ENCODE measurements around the gene MRPL48.
A peak's percentile ranks its signal among the peaks of the same experiment; 100 is the strongest.

Gene MRPL48

GRCh38 chr11:73760679-73761402 is 26.8 kb upstream of the MRPL48 start, which contains the start of gene RAB6A:
TSS of gene RAB6A (minus strand) at chr11:73761074. CDS start at chr11:73760635, 439 bp downstream.
- Histone ChIP-seq H3K9ac (ENCODE audit: low read length) (peak within 1 kb of the TSS; percentile 83), H3K4me3 (ENCODE audit: insufficient read depth, low read length, poor library complexity, severe bottlenecking) (peak within 1 kb of the TSS; percentile 84), H3K9me3 (ENCODE audit: insufficient read depth, low read length) (no peaks in the 10 kb centered on the region), H3K9me2 (replicated peaks; ENCODE audit: insufficient read depth, low read length) (no peaks in the 10 kb centered on the region), H3F3A (ENCODE audit: insufficient read depth) (peaks cover 28% of the 10 kb centered on the region), H2AFZ (ENCODE audit: low read depth, low read length, severe bottlenecking) (peak within 1 kb of the TSS; percentile 88), H3K27me3 (ENCODE audit: low read length) (no peaks in the 10 kb centered on the region), H3K27ac (ENCODE audit: low read depth, low read length) (peak within 1 kb of the TSS; percentile 56), H3K4me2 (ENCODE audit: low read depth, low read length, poor library complexity, severe bottlenecking) (peak within 1 kb of the TSS; percentile 89), H4K20me1 (ENCODE audit: low read depth, low read length) (peaks cover 14% of the 10 kb centered on the region; the same call in 1 of the 2 replicates), H3K79me2 (ENCODE audit: insufficient read depth, low read length) (peaks cover 46% of the 10 kb centered on the region), H3K36me3 (ENCODE audit: low read length) (no peaks in the 10 kb centered on the region)
- TF ChIP-seq CTCF (IDR thresholded peaks at IDR 0.05; ENCODE audit: insufficient read depth, low read length, poor library complexity, severe bottlenecking) (peak; percentile 9), EZH2phosphoT487 (conservative IDR thresholded peaks at IDR 0.05; ENCODE audit: low read length) (no peak)

GRCh38 chr11:73761403-73761945 is 26.2 kb upstream of the MRPL48 start:
- no peaks in the 10 kb centered on the region for H3K9me3 ChIP-seq (ENCODE audit: insufficient read depth, low read length)
- H3K27ac ChIP-seq (ENCODE audit: low read depth, low read length), result no peak overlapping the region
- H3K27me3 ChIP-seq (ENCODE audit: low read length), result no peaks in the 10 kb centered on the region
- H3K36me3 ChIP-seq (ENCODE audit: low read length), result no peaks in the 10 kb centered on the region
- TF ChIP-seq EZH2phosphoT487 (conservative IDR thresholded peaks at IDR 0.05; ENCODE audit: low read length), result no peak
- TF ChIP-seq CTCF (IDR thresholded peaks at IDR 0.05; ENCODE audit: insufficient read depth, low read length, poor library complexity, severe bottlenecking), result no peak
- H3K9me2 ChIP-seq (replicated peaks; ENCODE audit: insufficient read depth, low read length), result no peaks in the 10 kb centered on the region
- H3K79me2 ChIP-seq (ENCODE audit: insufficient read depth, low read length), result peaks cover 41% of the 10 kb centered on the region
- peak overlapping the region; percentile 88 for H2AFZ ChIP-seq (ENCODE audit: low read depth, low read length, severe bottlenecking)
- peak overlapping the region; percentile 89 for H3K4me2 ChIP-seq (ENCODE audit: low read depth, low read length, poor library complexity, severe bottlenecking)
- H3K9ac ChIP-seq (ENCODE audit: low read length), result peak overlapping the region; percentile 83
- peaks cover 14% of the 10 kb centered on the region; the same call in 1 of the 2 replicates for H4K20me1 ChIP-seq (ENCODE audit: low read depth, low read length)
- H3K4me3 ChIP-seq (ENCODE audit: insufficient read depth, low read length, poor library complexity, severe bottlenecking), result peak overlapping the region; percentile 42
- H3F3A ChIP-seq (ENCODE audit: insufficient read depth), result peaks cover 28% of the 10 kb centered on the region

GRCh38 chr11:73762732-73763131 is 24.9 kb upstream of the MRPL48 start:
- no peak for TF ChIP-seq EZH2phosphoT487 (conservative IDR thresholded peaks at IDR 0.05; ENCODE audit: low read length)
- no peak for TF ChIP-seq CTCF (IDR thresholded peaks at IDR 0.05; ENCODE audit: insufficient read depth, low read length, poor library complexity, severe bottlenecking)
- H3K4me2 ChIP-seq (ENCODE audit: low read depth, low read length, poor library complexity, severe bottlenecking), result no peak overlapping the region
- H4K20me1 ChIP-seq (ENCODE audit: low read depth, low read length), result peaks cover 13% of the 10 kb centered on the region; the same call in 1 of the 2 replicates
- no peak overlapping the region for H3K27ac ChIP-seq (ENCODE audit: low read depth, low read length)
- peaks cover 30% of the 10 kb centered on the region for H3K79me2 ChIP-seq (ENCODE audit: insufficient read depth, low read length)
- H3K9ac ChIP-seq (ENCODE audit: low read length), result no peak overlapping the region
- no peaks in the 10 kb centered on the region for H3K36me3 ChIP-seq (ENCODE audit: low read length)
- H3K27me3 ChIP-seq (ENCODE audit: low read length), result no peaks in the 10 kb centered on the region
- H3K9me3 ChIP-seq (ENCODE audit: insufficient read depth, low read length), result no peaks in the 10 kb centered on the region
- peak overlapping the region; percentile 73 for H2AFZ ChIP-seq (ENCODE audit: low read depth, low read length, severe bottlenecking)
- no peak overlapping the region for H3K4me3 ChIP-seq (ENCODE audit: insufficient read depth, low read length, poor library complexity, severe bottlenecking)
- H3F3A ChIP-seq (ENCODE audit: insufficient read depth), result peaks cover 28% of the 10 kb centered on the region
- no peaks in the 10 kb centered on the region for H3K9me2 ChIP-seq (replicated peaks; ENCODE audit: insufficient read depth, low read length)
